Measurements from ENCODE around the gene FUT8.

- TF ChIP-seq CTCF (conservative IDR thresholded peaks at IDR 0.05; ENCODE audit: low read length): no peak
- no peak for TF ChIP-seq EZH2phosphoT487 (IDR thresholded peaks at IDR 0.05; ENCODE audit: borderline replicate concordance)
Observed at GRCh38 chr14:65492266-65492665, 79.7 kb downstream of the FUT8 start.

All from Loucy (cell line).